GM12875 (cell line): ENCODE data around the gene ZMYM5.
A peak's percentile ranks its signal among the peaks of the same experiment; 100 is the strongest.

Source experiments
- H3K4me3 ChIP-seq: one replicate; pipeline ENCODE4 v1.5.1; 2011; ENCODE audit warnings: low read depth, low read length, control low read depth
- TF ChIP-seq, protein P1 (sequence below): IDR thresholded peaks from 2 replicates; pipeline ENCODE4 v1.5.1; 2011; ENCODE audit warnings: low read depth, mild to moderate bottlenecking, control low read depth, inconsistent platforms, low read length, moderate library complexity, borderline replicate concordance; ENCODE audit not compliant: insufficient read depth

ZMYM5 gene

DNA sequence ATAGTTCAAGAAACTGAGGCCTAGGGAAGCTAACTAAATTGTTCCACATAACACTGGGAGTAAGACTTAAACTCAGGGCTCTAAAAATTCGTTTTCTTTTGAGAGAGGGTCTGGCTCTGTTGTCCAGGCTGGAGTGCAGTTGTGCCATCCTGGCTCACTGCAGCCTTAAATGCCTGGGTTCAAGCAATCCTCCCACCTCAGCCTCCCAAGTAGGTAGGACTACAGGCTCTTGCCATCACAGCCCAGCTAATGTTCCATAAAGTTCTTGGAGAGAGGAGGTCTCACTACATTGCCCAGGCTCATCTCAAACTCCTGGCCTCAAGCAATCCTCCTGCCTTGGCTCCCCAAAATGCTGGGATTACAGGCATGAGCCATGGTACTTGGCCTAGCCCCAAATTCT lies 10.7 kb downstream of the ZMYM5 start:
- TF ChIP-seq, protein P1, sequence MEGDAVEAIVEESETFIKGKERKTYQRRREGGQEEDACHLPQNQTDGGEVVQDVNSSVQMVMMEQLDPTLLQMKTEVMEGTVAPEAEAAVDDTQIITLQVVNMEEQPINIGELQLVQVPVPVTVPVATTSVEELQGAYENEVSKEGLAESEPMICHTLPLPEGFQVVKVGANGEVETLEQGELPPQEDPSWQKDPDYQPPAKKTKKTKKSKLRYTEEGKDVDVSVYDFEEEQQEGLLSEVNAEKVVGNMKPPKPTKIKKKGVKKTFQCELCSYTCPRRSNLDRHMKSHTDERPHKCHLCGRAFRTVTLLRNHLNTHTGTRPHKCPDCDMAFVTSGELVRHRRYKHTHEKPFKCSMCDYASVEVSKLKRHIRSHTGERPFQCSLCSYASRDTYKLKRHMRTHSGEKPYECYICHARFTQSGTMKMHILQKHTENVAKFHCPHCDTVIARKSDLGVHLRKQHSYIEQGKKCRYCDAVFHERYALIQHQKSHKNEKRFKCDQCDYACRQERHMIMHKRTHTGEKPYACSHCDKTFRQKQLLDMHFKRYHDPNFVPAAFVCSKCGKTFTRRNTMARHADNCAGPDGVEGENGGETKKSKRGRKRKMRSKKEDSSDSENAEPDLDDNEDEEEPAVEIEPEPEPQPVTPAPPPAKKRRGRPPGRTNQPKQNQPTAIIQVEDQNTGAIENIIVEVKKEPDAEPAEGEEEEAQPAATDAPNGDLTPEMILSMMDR: no peak
- no peak overlapping the region for H3K4me3 ChIP-seq

DNA sequence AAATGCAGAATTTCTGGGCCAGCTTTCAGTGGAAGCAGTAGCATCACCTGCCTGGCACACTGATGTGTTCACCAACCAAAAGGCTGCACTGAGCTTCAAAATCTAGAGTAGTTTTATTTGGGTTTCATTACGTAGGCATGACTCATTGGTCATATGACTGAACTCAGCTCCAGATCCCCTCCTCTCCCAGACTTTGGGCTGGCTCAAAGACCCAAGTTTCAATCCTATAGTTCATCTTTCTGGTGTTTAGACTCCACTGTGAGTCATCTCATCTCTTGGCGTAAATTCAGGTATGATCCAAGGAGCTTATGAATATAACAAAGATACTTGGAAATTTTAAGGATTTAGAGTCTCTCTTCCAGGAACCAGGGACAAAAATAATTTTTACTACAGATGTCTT lies 17.7 kb downstream of the ZMYM5 start:
- TF ChIP-seq, protein P1: no peak
- H3K4me3 ChIP-seq: no peak overlapping the region

DNA sequence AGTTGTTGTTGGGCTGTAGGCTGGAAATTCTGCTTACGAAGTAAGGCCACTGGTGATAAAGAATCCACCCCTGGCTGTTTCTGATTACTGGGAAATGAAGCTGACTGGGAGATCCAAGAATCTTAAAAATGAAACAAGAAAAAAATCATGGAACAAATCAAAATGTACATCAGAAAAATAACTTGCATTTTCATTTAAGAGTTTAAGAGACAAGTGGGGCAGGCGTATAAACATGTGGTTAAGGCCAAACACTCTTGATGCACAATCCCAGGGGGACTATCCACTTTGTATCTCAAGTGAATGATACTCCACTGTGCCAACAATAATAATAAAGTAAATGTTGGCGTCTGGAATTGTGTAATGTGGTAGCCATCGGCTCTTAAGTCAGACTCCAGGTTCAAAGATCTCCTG lies 24.6 kb downstream of the ZMYM5 start:
- H3K4me3 ChIP-seq: no peak overlapping the region
- TF ChIP-seq, protein P1: no peak

DNA sequence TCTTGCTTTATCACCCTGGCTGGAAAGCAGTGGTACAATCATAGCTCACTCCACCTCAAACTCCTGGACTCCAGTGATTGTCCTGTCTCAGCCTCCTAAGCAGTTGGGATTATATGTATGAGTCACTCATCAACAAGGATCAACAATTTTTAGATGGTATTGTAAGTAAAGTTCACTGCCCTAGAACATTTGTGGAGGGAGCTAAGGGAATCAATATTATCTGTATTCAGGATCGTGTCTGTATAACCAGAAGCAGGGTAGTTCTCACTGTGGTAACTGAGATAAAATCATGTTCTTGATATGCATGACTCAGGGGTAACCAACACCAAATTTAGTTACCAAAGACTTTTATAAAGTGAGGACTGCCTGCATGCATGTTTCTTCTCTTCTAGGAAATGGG lies 27.0 kb downstream of the ZMYM5 start:
- no peak overlapping the region for H3K4me3 ChIP-seq
- TF ChIP-seq, protein P1: no peak

DNA sequence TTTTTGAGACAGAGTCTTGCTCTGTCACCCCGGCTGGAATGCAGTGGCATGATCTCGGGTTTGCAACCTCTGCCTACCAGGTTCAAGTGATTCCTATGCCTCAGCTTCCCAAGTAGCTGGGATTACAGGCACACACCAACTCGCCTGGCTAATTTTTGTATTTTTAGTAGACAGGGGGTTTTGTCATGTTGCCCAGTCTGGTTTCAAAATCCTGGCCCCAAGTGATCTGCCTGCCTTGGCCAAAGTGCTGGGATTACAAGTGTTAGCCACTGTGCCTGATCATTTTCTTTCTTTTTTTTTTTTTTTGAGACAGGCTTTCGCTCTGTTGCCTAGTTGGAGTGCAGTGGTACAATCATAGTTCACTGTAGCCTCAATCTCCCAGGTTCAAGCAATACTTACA lies 28.7 kb downstream of the ZMYM5 start:
- TF ChIP-seq, protein P1: no peak
- H3K4me3 ChIP-seq: no peak overlapping the region

DNA sequence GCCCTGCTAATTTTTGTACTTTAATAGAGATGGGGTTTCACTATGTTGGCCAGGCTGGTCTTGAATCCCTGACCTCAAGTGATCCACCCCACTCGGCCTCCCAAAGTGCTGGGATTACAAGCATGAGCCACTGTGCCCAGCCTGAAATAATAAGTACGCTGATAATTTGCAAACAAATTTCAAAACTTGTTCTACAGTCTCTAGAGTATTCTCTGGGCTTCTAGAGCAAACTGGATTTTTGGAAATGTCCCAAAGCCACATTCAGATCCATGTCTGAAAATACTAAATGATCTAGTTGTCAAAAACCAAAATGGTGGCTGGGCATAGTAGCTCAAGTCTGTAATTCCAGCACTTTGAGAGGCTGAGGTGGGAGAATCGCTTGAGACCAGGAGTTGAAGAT lies 40.8 kb downstream of the ZMYM5 start:
- no peak overlapping the region for H3K4me3 ChIP-seq
- TF ChIP-seq, protein P1: no peak

DNA sequence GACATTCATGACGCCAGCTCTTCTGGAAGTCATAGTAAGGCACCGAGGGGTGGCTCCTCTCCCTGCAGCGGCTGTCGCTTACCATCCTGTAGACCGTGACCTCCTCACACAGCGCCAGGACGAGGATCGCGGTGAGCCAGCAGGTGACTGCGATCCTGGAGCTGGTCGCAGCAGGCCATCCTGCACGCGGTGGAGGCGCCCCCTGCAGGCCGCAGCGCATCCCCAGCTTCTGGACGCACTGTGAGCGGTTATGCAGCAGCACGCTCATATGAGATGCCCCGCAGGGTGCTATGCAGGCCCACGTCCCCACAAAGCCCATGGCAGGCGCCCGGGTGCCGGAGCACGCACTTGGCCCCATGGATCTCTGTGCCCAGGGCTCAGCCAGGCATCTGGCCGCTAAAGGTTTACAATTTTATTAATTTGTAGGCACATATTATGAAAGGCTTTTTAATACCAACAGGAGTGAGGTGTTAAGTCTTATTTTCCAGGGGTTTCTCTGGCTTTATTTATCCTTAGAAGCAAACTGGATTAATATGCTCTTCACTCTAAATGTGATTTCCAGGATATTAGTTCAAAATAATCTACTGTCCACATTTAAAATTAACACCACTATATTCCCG lies 45.1 kb downstream of the ZMYM5 start:
- no peak overlapping the region for H3K4me3 ChIP-seq
- TF ChIP-seq, protein P1: peak; percentile 44; the same call in 1 of the 2 replicates
